GM12878 (cell line): ENCODE data around the gene KIF14. TPM values are rescaled to one million over a fixed set of nuclear protein-coding genes. Genes with fewer than 3 reads are reported as not detected.

Experiments
- ATAC-seq: fragments of 200-7000 bp; cut with Tn5 transposase; 3 replicates; pipeline ENCODE4 v1.9.1; 2020; ENCODE audit warnings: mild to moderate bottlenecking, moderate library complexity
- BruUV-seq: library from RNA; stranded (reverse); fragments of 400-500 nt; replicated peaks from 2 replicates; lab custom pipeline; 2021; lab: Mats Ljungman, UMichigan
- CTCF ChIA-PET: fragments of 300-600 bp; sonication (Branson Sonifier 250); formaldehyde crosslinking; extraction: SDS; loops from one replicate; lab custom pipeline; 2021; ENCODE audit warnings: inconsistent platforms; lab: Yijun Ruan, JAX
- POLR2A ChIA-PET: fragments of 350-600 bp; formaldehyde crosslinking; extraction: SDS; loops from one replicate; lab custom pipeline; 2021; ENCODE audit warnings: inconsistent platforms; lab: Charles Lee
- RAD21 ChIA-PET: fragments of 300-600 bp; sonication (Branson Sonifier 250); formaldehyde crosslinking; loops from one replicate; lab custom pipeline; 2023; ENCODE audit warnings: antibody characterized with exemption; ENCODE audit not compliant: unreplicated experiment; lab: Charles Lee
- SMC1A ChIA-PET: fragments of 300-600 bp; sonication (Branson Sonifier 250); formaldehyde crosslinking; loops from one replicate; lab custom pipeline; 2023; ENCODE audit not compliant: unreplicated experiment, uncharacterized antibody; lab: Charles Lee
- DNase-seq: peaks from one replicate; pipeline ENCODE4 v3.0.0-alpha.2; 2011; ENCODE audit warnings: low read depth, low spot score
- FAIRE-seq: peaks from 3 replicates; lab custom pipeline; 2011; peaks lifted over from hg19 to GRCh38; lab: Jason Lieb, UNC
- H2AFZ ChIP-seq: 2 replicates; pipeline ENCODE4 v1.6.0; 2011; ENCODE audit warnings: low read depth, low read length, control low read depth; ENCODE audit not compliant: control insufficient read depth
- H3K27ac ChIP-seq: 2 replicates; pipeline ENCODE4 v1.5.1; 2011; ENCODE audit warnings: control low read depth; ENCODE audit not compliant: control insufficient read depth, insufficient read depth
- H3K27me3 ChIP-seq, 2 experiments: replicated peaks in 1 of 2; 2 replicates each; pipeline versions ENCODE4 v1.6.0 to v1.6.1; 2011; ENCODE audit warnings: low read length in 1 of 2; ENCODE audit not compliant: control insufficient read depth in 2 of 2, insufficient read depth in 2 of 2
- H3K36me3 ChIP-seq, 2 experiments: 2 replicates each; pipeline ENCODE4 v1.5.1; 2011; ENCODE audit warnings: low read length in 1 of 2; ENCODE audit not compliant: control insufficient read depth in 2 of 2, insufficient read depth in 2 of 2
- H3K4me1 ChIP-seq: 2 replicates; pipeline ENCODE4 v1.6.1; 2011; ENCODE audit warnings: mild to moderate bottlenecking, low read length, moderate library complexity, mixed read lengths; ENCODE audit not compliant: control insufficient read depth, insufficient read depth
- H3K4me2 ChIP-seq: 2 replicates; pipeline ENCODE4 v1.6.0; 2011; ENCODE audit warnings: control low read depth; ENCODE audit not compliant: control insufficient read depth, insufficient read depth
- H3K4me3 ChIP-seq: fragments of 200-600 bp; sonication (generic); 2 replicates; pipeline ENCODE4 v1.5.1; 2016
- H3K79me2 ChIP-seq: 2 replicates; pipeline ENCODE4 v1.6.0; 2011; ENCODE audit warnings: low read length; ENCODE audit not compliant: control insufficient read depth, insufficient read depth
- H3K9ac ChIP-seq: 2 replicates; pipeline ENCODE4 v1.8.0; 2011; ENCODE audit warnings: low read length, control low read depth, mixed read lengths; ENCODE audit not compliant: control insufficient read depth, insufficient read depth
- H3K9me3 ChIP-seq: replicated peaks from 3 replicates; pipeline ENCODE4 v1.5.1; 2011; ENCODE audit warnings: mild to moderate bottlenecking, low read length; ENCODE audit not compliant: control insufficient read depth, insufficient read depth
- H4K20me1 ChIP-seq: 2 replicates; pipeline ENCODE4 v1.6.0; 2011; ENCODE audit not compliant: control insufficient read depth, insufficient read depth
- MLLT1 ChIP-seq: fragments of 450-650 bp; IDR thresholded peaks from 2 replicates; pipeline ENCODE4 v1.6.1; 2016; ENCODE audit warnings: mild to moderate bottlenecking
- ZNF384 ChIP-seq: IDR thresholded peaks from 2 replicates; pipeline ENCODE4 v1.6.1; 2012; ENCODE audit warnings: low read depth, mild to moderate bottlenecking, low read length, improper control_type of control experiment, borderline replicate concordance
- whole genome bisulfite sequencing: methylation state at CpG from one replicate; pipeline ENCODE4 v1.1.6; 2016; ENCODE audit warnings: low lambda C conversion rate; ENCODE audit not compliant: insufficient replicate concordance, insufficient coverage; ENCODE audit errors: missing lambda C conversion rate; 5-methylcytosine and 5-hydroxymethylcytosine counted together
- in situ Hi-C: fragments of 300-500 bp; cut with MboI; formaldehyde crosslinking; loops from 9 replicates; pipeline ENCODE4 v1.14.3; 2018; ENCODE audit warnings: mixed read lengths
- intact Hi-C: fragments of 100-400 bp; cut with micrococcal nuclease; formaldehyde crosslinking; loops from one replicate; pipeline ENCODE4 v1.14.2; 2022; ENCODE audit not compliant: unreplicated experiment
- polyA plus RNA-seq, 11 experiments: library from polyadenylated mRNA; depleted of rRNA in 4 of 11; unstranded in 6 of 11; stranded (reverse) in 5 of 11; fragments of >200 nt; fragmentation: Nextera tagmentation in 4 of 11; fragmentation: Illumina TruSeq in 1 of 11; extraction: Ambion mirVana in 4 of 11; extraction: Trizol in 1 of 11; gene quantifications; 1 replicate in 1 of 11; 2 replicates in 10 of 11; pipeline versions ENCODE4 v1.2.1 to v1.2.3, GENCODE V29; 2011 to 2016; ENCODE audit warnings: inconsistent platforms in 2 of 11, missing spikeins in 2 of 11, low read depth in 1 of 11
- total RNA-seq, 4 experiments: library from RNA; depleted of rRNA in 3 of 4; stranded (reverse); fragments of >200 nt in 3 of 4; fragmentation: Illumina TruSeq in 1 of 4; extraction: Trizol in 1 of 4; gene quantifications; 2 replicates each; pipeline versions ENCODE4 v1.2.1 to v1.2.3, GENCODE V29; 2013 to 2021

KIF14 gene
- total and polyA plus RNA-seq, 10 of the 15 experiments (the other 5 are each of a cell fraction or from before 2014, with no cell fraction given), result 6.8 to 25.5 (median 14.4) TPM

- peaks cover 37% of the 10 kb centered on the region for H3K79me2 ChIP-seq
- RAD21 ChIA-PET, result interaction anchor here (1.6 to 2.6 kb wide), 2 partner anchors 40 to 44 kb away, joined by 4 to 11 read pairs; no protein-coding TSS in a partner anchor
- no TSS peak for BruUV-seq
Measured at GRCh38 chr1:200666309-200666708, 45.8 kb upstream of the KIF14 start.

More at GRCh38 chr1:200666309-200666708, 45.8 kb upstream of the KIF14 start:
- TF ChIP-seq MLLT1, result peak; percentile 50; the same call in 1 of the 2 replicates
- no peak for TF ChIP-seq ZNF384
- POLR2A ChIA-PET, result interaction anchor here (4.5 kb wide), 1 partner anchor 25 kb away, joined by 11 read pairs; no protein-coding TSS in a partner anchor
- intact Hi-C loops (loop anchor here (5.0 kb wide), 2 partner anchors 76 to 314 kb away; no protein-coding TSS in a partner anchor), in situ Hi-C loops (no loop called here)
- Histone ChIP-seq H3K4me3 (peak overlapping the region; percentile 21; the same call in 1 of the 2 replicates), H3K27me3 (no peaks in the 10 kb centered on the region), H2AFZ (no peak overlapping the region), H3K4me2 (peak overlapping the region; percentile 71), H3K4me1 (no peaks in the 10 kb centered on the region; the same call in none of the 2 replicates), H3K27ac (no peak overlapping the region), H3K9me3 (no peaks in the 10 kb centered on the region), H4K20me1 (no peaks in the 10 kb centered on the region), H3K36me3 (peaks cover 0 to 16% of the 10 kb centered on the region in 2 experiments; a peak in 3 of 4 replicates), H3K9ac (no peak overlapping the region; the same call in 1 of the 2 replicates)
- SMC1A ChIA-PET, result interaction anchor here (1.0 to 1.8 kb wide), 4 partner anchors 12 to 44 kb away, joined by 3 to 9 read pairs (median 4); no protein-coding TSS in a partner anchor
- no peak for ATAC-seq
- CTCF ChIA-PET, result interaction anchor here (1.4 to 2.0 kb wide), 2 partner anchors 40 to 44 kb away, joined by 5 to 7 read pairs; no protein-coding TSS in a partner anchor
- FAIRE-seq, result peak; percentile 44
- WGBS, result 87% methylated on average over 8 of the region's 8 CpGs
- DNase-seq, result no peak
